WI38 (cell line): Measurements from ENCODE around the gene CELSR1.

ENCODE experiments used
- H3K4me3 ChIP-seq: 2 replicates; pipeline ENCODE4 v1.5.1; 2011; ENCODE audit warnings: low read depth, mild to moderate bottlenecking, control low read depth, low read length
- CTCF ChIP-seq: IDR thresholded peaks from 2 replicates; pipeline ENCODE4 v1.5.1; 2012; ENCODE audit warnings: low read depth, mild to moderate bottlenecking, control low read depth, low read length

The CELSR1 gene

GRCh38 chr22:46574438-46574992 is 37.1 kb upstream of the CELSR1 start:
- H3K4me3 ChIP-seq: no peak overlapping the region
- no peak for TF ChIP-seq CTCF

GRCh38 chr22:46573781-46574437 is 36.5 kb upstream of the CELSR1 start:
- no peak for TF ChIP-seq CTCF
- no peak overlapping the region for H3K4me3 ChIP-seq

- no peak for TF ChIP-seq CTCF
- no peak overlapping the region for H3K4me3 ChIP-seq
These were observed 35.7 kb upstream of the CELSR1 start for GRCh38 chr22:46572911-46573780.

GRCh38 chr22:46571642-46572250 is 34.3 kb upstream of the CELSR1 start:
- no peak for TF ChIP-seq CTCF
- H3K4me3 ChIP-seq: no peak overlapping the region

- TF ChIP-seq CTCF: no peak
- H3K4me3 ChIP-seq: no peak overlapping the region
These were observed 32.7 kb upstream of the CELSR1 start for GRCh38 chr22:46569848-46570695.

GRCh38 chr22:46569055-46569847 is 31.8 kb upstream of the CELSR1 start:
- H3K4me3 ChIP-seq: no peak overlapping the region
- no peak for TF ChIP-seq CTCF
